K562 (cell line): ENCODE measurements around the gene NOC4L. TPM values are rescaled to one million over a fixed set of nuclear protein-coding genes. Genes with fewer than 3 reads are reported as not detected.

Experiments
- ATAC-seq: fragments of 200-7000 bp; cut with Tn5 transposase; 3 replicates; pipeline ENCODE4 v1.9.1; 2020; ENCODE audit warnings: moderate library complexity
- BruUV-seq: library from RNA; stranded (reverse); fragments of 400-500 nt; replicated peaks from 2 replicates; lab custom pipeline; 2021; lab: Mats Ljungman, UMichigan
- CTCF ChIA-PET: fragments of 300-600 bp; formaldehyde crosslinking; extraction: SDS; loops from one replicate; lab custom pipeline; 2021; ENCODE audit warnings: low intra/inter-chr PET ratio; lab: Yijun Ruan, JAX
- POLR2A ChIA-PET: fragments of 300-600, 350-650 bp; sonication (Branson Sonifier 250); formaldehyde crosslinking; extraction: SDS; loops from one replicate; lab custom pipeline; 2021; ENCODE audit warnings: antibody characterized with exemption, inconsistent platforms; lab: Yijun Ruan, JAX
- DNase-seq, 4 experiments: peaks; one replicate each; pipeline versions ENCODE4 v3.0.0 to v3.0.0-alpha.2; 2011 to 2018; ENCODE audit warnings: low spot score in 3 of 4, mixed read lengths in 3 of 4; ENCODE audit errors: extremely low read depth in 1 of 4
- FAIRE-seq: peaks from 2 replicates; lab custom pipeline; 2011; peaks lifted over from hg19 to GRCh38; lab: Jason Lieb, UNC
- H2AFZ ChIP-seq: 2 replicates; pipeline ENCODE4 v1.6.0; 2011; ENCODE audit warnings: low read depth, low read length, control low read depth, inconsistent platforms
- H3K27ac ChIP-seq: fragments of 200-600 bp; 3 replicates; pipeline ENCODE4 v1.8.0; 2011; ENCODE audit warnings: low read depth, mild to moderate bottlenecking, control low read depth, inconsistent platforms, low read length, moderate library complexity, mixed read lengths; ENCODE audit errors: extremely low read depth
- H3K27me3 ChIP-seq, 2 experiments: fragments of 300-600 bp in 1 of 2; 2 replicates in 1 of 2; 3 replicates in 1 of 2; pipeline versions ENCODE4 v1.6.0 to v1.8.0; 2011; ENCODE audit warnings: inconsistent platforms in 2 of 2, low read length in 2 of 2, mild to moderate bottlenecking in 1 of 2, mixed read lengths in 1 of 2, moderate library complexity in 1 of 2; ENCODE audit not compliant: control insufficient read depth in 2 of 2, insufficient read depth in 2 of 2
- H3K36me3 ChIP-seq: fragments of 300-600 bp; 3 replicates; pipeline ENCODE4 v1.8.0; 2011; ENCODE audit warnings: mild to moderate bottlenecking, low read length, inconsistent platforms; ENCODE audit not compliant: control insufficient read depth, insufficient read depth
- H3K4me1 ChIP-seq, 2 experiments: fragments of 200-600 bp in 1 of 2; replicated peaks in 1 of 2; 2 replicates in 1 of 2; 3 replicates in 1 of 2; pipeline versions ENCODE4 v1.5.1 to v1.8.0; 2011; ENCODE audit warnings: inconsistent platforms in 2 of 2, low read length in 2 of 2, mild to moderate bottlenecking in 1 of 2, mixed read lengths in 1 of 2, moderate library complexity in 1 of 2; ENCODE audit not compliant: control insufficient read depth in 2 of 2, insufficient read depth in 2 of 2
- H3K4me2 ChIP-seq: 2 replicates; pipeline ENCODE4 v1.6.1; 2011; ENCODE audit warnings: low read length, control low read depth, inconsistent platforms, mixed read lengths; ENCODE audit not compliant: insufficient read depth
- H3K4me3 ChIP-seq: fragments of 200-600 bp; sonication (generic), shearing (Covaris generic); 2 replicates; pipeline ENCODE4 v1.5.1; 2016; ENCODE audit warnings: control low read depth, inconsistent platforms
- H3K79me2 ChIP-seq: fragments of 200-600 bp; 3 replicates; pipeline ENCODE4 v1.8.0; 2011; ENCODE audit warnings: low read length, inconsistent platforms; ENCODE audit not compliant: control insufficient read depth, insufficient read depth
- H3K9ac ChIP-seq, 2 experiments: 2 replicates each; pipeline versions ENCODE4 v1.6.0 to v1.6.1; 2011; ENCODE audit warnings: low read depth in 2 of 2, low read length in 2 of 2, control low read depth in 1 of 2, inconsistent platforms in 1 of 2, mild to moderate bottlenecking in 1 of 2, mixed read lengths in 1 of 2; ENCODE audit not compliant: insufficient read depth in 1 of 2
- H3K9me1 ChIP-seq: one replicate; pipeline ENCODE4 v1.6.0; 2011; ENCODE audit warnings: inconsistent platforms, mild to moderate bottlenecking, low read length, moderate library complexity; ENCODE audit not compliant: control insufficient read depth, insufficient read depth
- H3K9me3 ChIP-seq: replicated peaks from 2 replicates; pipeline ENCODE4 v1.5.1; 2011; ENCODE audit warnings: low read depth, low read length, inconsistent platforms; ENCODE audit not compliant: control insufficient read depth, insufficient read depth
- H4K20me1 ChIP-seq: replicated peaks from 2 replicates; pipeline ENCODE4 v1.6.1; 2011; ENCODE audit warnings: low read length, inconsistent platforms, mixed read lengths; ENCODE audit not compliant: control insufficient read depth, insufficient read depth
- CGGBP1 ChIP-seq: fragments of 250-450 bp; sonication (Bioruptor Pico); IDR thresholded peaks from 2 replicates; pipeline ENCODE4 v1.9.0; 2021; ENCODE audit warnings: mild to moderate bottlenecking
- CHAMP1 ChIP-seq: fragments of 450-650 bp; IDR thresholded peaks from 2 replicates; pipeline ENCODE4 v1.6.1; 2016; ENCODE audit warnings: mild to moderate bottlenecking
- ETV1 ChIP-seq: fragments of 450-650 bp; conservative IDR thresholded peaks from 2 replicates; pipeline ENCODE4 v1.6.1; 2016; ENCODE audit warnings: missing genetic modification characterization, control low read depth, low read depth, missing compliant biosample characterization
- KLF10 ChIP-seq: fragments of 250-450 bp; sonication (Bioruptor Pico); IDR thresholded peaks from 2 replicates; pipeline ENCODE4 v1.6.1; 2021; ENCODE audit warnings: matching md5 sums
- POLR2A ChIP-seq: fragments of 450-650 bp; conservative IDR thresholded peaks from 2 replicates; pipeline ENCODE4 v1.6.1; 2016
- RBFOX2 ChIP-seq: fragments of 200-400 bp; formaldehyde crosslinking; IDR thresholded peaks from 2 replicates; pipeline ENCODE4 v1.6.1; 2017; ENCODE audit warnings: low read depth, mild to moderate bottlenecking, low read length, moderate library complexity
- RBM15 ChIP-seq: fragments of 200-400 bp; formaldehyde crosslinking; IDR thresholded peaks from 2 replicates; pipeline ENCODE4 v1.6.1; 2018; ENCODE audit warnings: mild to moderate bottlenecking, low read length, moderate library complexity; ENCODE audit not compliant: insufficient read depth
- USF2 ChIP-seq: sonication (generic); formaldehyde crosslinking; IDR thresholded peaks from 2 replicates; pipeline ENCODE4 v1.5.0; 2020; ENCODE audit warnings: missing genetic modification reagents
- ZFPM2 ChIP-seq: fragments of 250-450 bp; sonication (Bioruptor Pico); IDR thresholded peaks from 2 replicates; pipeline ENCODE4 v1.5.1; 2022; ENCODE audit warnings: mild to moderate bottlenecking
- WGBS: fragments of 100-300 bp; shearing (Covaris generic); methylation state at CpG from one replicate; pipeline ENCODE4 v1.1.6; 2016; ENCODE audit warnings: low coverage, mixed read lengths; ENCODE audit not compliant: insufficient coverage; ENCODE audit errors: missing lambda C conversion rate; 5-methylcytosine and 5-hydroxymethylcytosine counted together
- in situ Hi-C: fragments of 300-500 bp; cut with MboI; formaldehyde crosslinking; loops from 4 replicates; pipeline ENCODE4 v1.15.0; 2018; ENCODE audit warnings: inconsistent platforms, mixed read lengths
- intact Hi-C: fragments of 100-400 bp; cut with micrococcal nuclease; formaldehyde crosslinking; loops from 2 replicates; pipeline ENCODE4 v1.14.2; 2022
- polyA plus RNA-seq, 8 experiments: library from polyadenylated mRNA; depleted of rRNA in 4 of 8; stranded (reverse) in 5 of 8; unstranded in 3 of 8; fragments of >200 nt; fragmentation: Nextera tagmentation in 2 of 8; fragmentation: Illumina TruSeq in 1 of 8; extraction: Ambion mirVana in 2 of 8; extraction: Trizol in 1 of 8; gene quantifications; 2 replicates each; pipeline versions ENCODE4 v1.2.1 to v1.2.3, GENCODE V29; 2011 to 2014; ENCODE audit warnings: inconsistent platforms in 1 of 8, missing spikeins in 1 of 8
- total RNA-seq, 7 experiments: library from RNA; depleted of rRNA in 6 of 7; stranded (reverse); fragments of >200 nt in 6 of 7; fragmentation: Illumina TruSeq in 2 of 7; extraction: Trizol in 2 of 7; gene quantifications; 2 replicates each; pipeline versions ENCODE4 v1.2.1 to v1.2.3, GENCODE V29; 2011 to 2021; ENCODE audit warnings: low replicate concordance in 1 of 7

NOC4L gene
- total and polyA plus RNA-seq, 9 of the 15 experiments (the other 6 are each of a cell fraction or from before 2014, with no cell fraction given) = 1.3 to 77.0 (median 20.0) TPM

- DNase-seq (no peak), ATAC-seq (no peak), FAIRE-seq (no peak)
- intact Hi-C loops = no loop called here
- CTCF ChIA-PET = no interaction called here
- 98% methylated on average over 27 of the region's 27 CpGs for WGBS
- no peak overlapping the region for H3K4me2 ChIP-seq
- H3K27me3 ChIP-seq = no peaks in the 10 kb centered on the region
- H2AFZ ChIP-seq = no peak overlapping the region
- in situ Hi-C loops = no loop called here
- H3K9ac ChIP-seq = no peak overlapping the region
- peaks cover 43% of the 10 kb centered on the region; the same call in 2 of the 3 replicates for H3K36me3 ChIP-seq
- peaks cover 6 to 33% of the 10 kb centered on the region in 2 experiments; a peak in 4 of 5 replicates for H3K4me1 ChIP-seq
- H3K27ac ChIP-seq = no peak overlapping the region
- H3K9me1 ChIP-seq = no peaks in the 10 kb centered on the region
- no peak for TF ChIP-seq KLF10
- TF ChIP-seq RBFOX2 = peak; percentile 18; the same call in 1 of the 2 replicates
- POLR2A ChIA-PET = interaction anchor here (0.6 kb wide), 1 partner anchor 554 kb away, joined by 3 read pairs; no protein-coding TSS in a partner anchor
- BruUV-seq = no TSS peak
- no peaks in the 10 kb centered on the region for H3K9me3 ChIP-seq
- H3K79me2 ChIP-seq = peaks cover 31% of the 10 kb centered on the region
- no peaks in the 10 kb centered on the region for H4K20me1 ChIP-seq
- no peak overlapping the region for H3K4me3 ChIP-seq
Observed at GRCh38 chr12:132139912-132140311, 4.3 kb upstream of the NOC4L start.

GRCh38 chr12:132140501-132140900 lies 3.8 kb upstream of the NOC4L start:
- FAIRE-seq (no peak), ATAC-seq (no peak), DNase-seq (no peak)
- H3K27me3 ChIP-seq = no peaks in the 10 kb centered on the region
- CTCF ChIA-PET = no interaction called here
- intact Hi-C loops (no loop called here), in situ Hi-C loops (no loop called here)
- POLR2A ChIA-PET = interaction anchor here (0.9 kb wide), 1 partner anchor 18 kb away, joined by 3 read pairs; no protein-coding TSS in a partner anchor
- no peak overlapping the region for H3K4me3 ChIP-seq
- H3K9me1 ChIP-seq = no peaks in the 10 kb centered on the region
- H4K20me1 ChIP-seq = no peaks in the 10 kb centered on the region
- H3K9ac ChIP-seq = no peak overlapping the region
- H3K9me3 ChIP-seq = no peaks in the 10 kb centered on the region
- no TSS peak for BruUV-seq
- H3K4me2 ChIP-seq = no peak overlapping the region
- over 99% methylated on average over 15 of the region's 15 CpGs for WGBS
- TF ChIP-seq POLR2A (no peak), USF2 (CRISPR knock-in tag) (no peak), RBM15 (no peak), ZFPM2 (CRISPR knock-in tag) (no peak), ETV1 (tag) (no peak), CHAMP1 (no peak), CGGBP1 (CRISPR knock-in tag) (no peak)
- no peak overlapping the region for H2AFZ ChIP-seq
- no peak overlapping the region for H3K27ac ChIP-seq
- H3K4me1 ChIP-seq = peaks cover 11 to 39% of the 10 kb centered on the region in 2 experiments; a peak in 4 of 5 replicates
- H3K36me3 ChIP-seq = peaks cover 46% of the 10 kb centered on the region; the same call in 2 of the 3 replicates
- peaks cover 37% of the 10 kb centered on the region for H3K79me2 ChIP-seq
